Frontal cortex (tissue), 4 donors: Measurements from ENCODE around the gene USP46. TPM values are rescaled to one million over a fixed set of nuclear protein-coding genes. Genes with fewer than 3 reads are reported as not detected.

Experiments used
- DNase-seq, 2 donors: peaks; one replicate each; pipeline ENCODE4 v3.0.0; 2012; ENCODE audit warnings: low spot score in 2 of 2
- FAIRE-seq: peaks from 2 replicates; lab custom pipeline; 2012; peaks lifted over from hg19 to GRCh38; lab: Jason Lieb, UNC
- total RNA-seq: library from RNA; depleted of rRNA; stranded (reverse); fragments of >200 nt; gene quantifications from one replicate; pipeline ENCODE4 v1.2.3, GENCODE V29; 2014
- donor health status: control.
- donor health status: control.
- donor health status: control.

The USP46 gene
- total RNA-seq, 1 donor from 2014 or later, result 56.7 TPM

- no peak for FAIRE-seq
- no peak for DNase-seq
These were observed 80.2 kb downstream of the USP46 start for GRCh38 chr4:52578951-52579350.

- FAIRE-seq, result no peak
- DNase-seq, result no peak
These were observed 81.5 kb downstream of the USP46 start for GRCh38 chr4:52577624-52577962.

- no peak for FAIRE-seq
- no peak for DNase-seq
These were observed 82.0 kb downstream of the USP46 start for GRCh38 chr4:52576961-52577623.

GRCh38 chr4:52576326-52576725 is 82.8 kb downstream of the USP46 start:
- FAIRE-seq, result no peak
- DNase-seq, result no peak

- DNase-seq, result no peak
These were observed 83.7 kb downstream of the USP46 start for GRCh38 chr4:52575406-52575805.

DNA sequence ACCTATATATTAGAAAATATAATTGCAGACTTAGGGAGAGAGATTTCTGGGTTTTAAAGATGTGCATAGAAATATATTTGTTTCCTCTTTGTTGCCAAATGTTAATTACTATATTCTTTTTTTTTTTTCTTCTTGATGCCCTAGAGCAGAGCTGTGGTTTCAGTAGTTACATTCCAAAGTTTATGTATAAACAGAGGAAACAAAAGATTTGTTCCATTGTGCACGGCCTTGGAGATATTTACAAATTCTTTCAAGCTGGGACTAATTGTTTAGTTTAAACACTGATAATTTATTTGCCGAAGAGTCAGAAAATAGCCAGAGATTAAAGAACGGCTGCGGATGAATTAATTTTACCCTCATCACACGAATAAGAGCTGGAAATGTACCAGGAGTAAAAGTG is 85.1 kb downstream of the USP46 start:
- FAIRE-seq, result no peak
- DNase-seq, result no peak

More at GRCh38 chr4:52575406-52575805, 83.7 kb downstream of the USP46 start:
- no peak for FAIRE-seq

DNA sequence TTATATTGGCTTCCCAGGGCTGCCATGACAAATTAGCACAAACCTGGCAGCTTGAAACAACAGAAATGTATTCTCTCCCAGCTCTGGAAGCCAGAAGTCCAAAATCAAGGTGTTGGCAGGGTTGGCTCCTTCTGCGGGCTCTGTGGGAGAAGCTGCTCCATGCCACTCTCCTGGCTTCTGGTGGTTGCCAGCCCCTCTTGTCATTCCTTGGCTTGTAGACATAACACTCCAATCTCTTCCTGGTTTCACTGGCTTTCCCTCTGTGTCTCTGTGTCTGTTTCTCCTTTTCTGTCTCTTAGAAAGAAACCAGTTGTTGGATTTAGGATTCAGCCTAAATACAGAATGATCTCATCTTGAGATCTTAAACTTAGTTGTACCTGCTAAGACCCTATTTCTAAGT is 85.5 kb downstream of the USP46 start:
- DNase-seq (no peak), FAIRE-seq (no peak)

DNA sequence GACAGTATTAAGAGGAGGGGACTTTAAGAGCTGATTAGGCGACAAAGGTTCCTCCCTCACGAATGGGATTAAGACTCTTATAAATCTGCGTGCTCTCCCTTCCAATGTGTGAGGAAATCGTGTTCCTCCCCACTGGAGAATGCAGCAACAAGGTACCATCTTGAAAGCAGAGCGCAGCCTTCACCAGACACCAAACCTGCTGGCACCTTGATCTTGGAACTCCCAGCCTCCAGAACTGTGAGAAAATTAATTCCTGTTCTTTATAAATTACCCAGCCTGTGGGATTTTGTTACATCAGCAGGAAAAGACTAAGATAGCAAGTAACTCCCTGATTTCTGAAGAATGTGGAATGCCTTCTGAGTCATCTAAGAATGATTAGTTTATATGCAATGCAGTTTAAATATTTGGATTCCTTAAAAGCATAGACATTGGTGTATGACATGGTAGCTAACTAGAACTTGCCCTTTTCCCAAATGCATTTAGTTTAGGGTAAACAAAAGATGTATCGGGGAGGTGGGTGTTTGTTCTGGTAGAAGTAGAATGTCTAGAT is 86.1 kb downstream of the USP46 start:
- FAIRE-seq (no peak), DNase-seq (no peak)

- DNase-seq (no peak), FAIRE-seq (no peak)
These were observed 90.8 kb downstream of the USP46 start for GRCh38 chr4:52568351-52568750.

GRCh38 chr4:52566136-52567031 is 92.7 kb downstream of the USP46 start:
- DNase-seq, result no peak
- FAIRE-seq, result no peak

GRCh38 chr4:52560844-52561280 is 98.2 kb downstream of the USP46 start:
- FAIRE-seq (no peak), DNase-seq (no peak)

DNA sequence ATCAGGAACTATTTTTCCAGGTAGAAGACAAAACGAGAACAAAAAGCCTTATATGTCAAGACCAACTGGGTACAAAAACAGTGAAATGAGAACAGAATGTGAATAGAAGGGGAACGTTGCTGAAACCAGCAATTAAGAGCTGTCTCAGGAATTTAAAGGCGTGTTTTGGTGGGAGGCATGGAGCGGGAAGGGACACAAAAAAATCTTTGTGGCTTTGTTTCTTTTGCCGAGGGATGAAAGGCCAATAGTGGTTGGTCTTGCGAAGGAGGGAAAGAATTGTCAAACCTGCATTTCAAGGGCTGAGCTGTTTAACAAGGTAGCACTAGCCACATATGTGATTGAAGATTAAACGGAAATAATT is 103.8 kb downstream of the USP46 start:
- DNase-seq (no peak), FAIRE-seq (no peak)

DNA sequence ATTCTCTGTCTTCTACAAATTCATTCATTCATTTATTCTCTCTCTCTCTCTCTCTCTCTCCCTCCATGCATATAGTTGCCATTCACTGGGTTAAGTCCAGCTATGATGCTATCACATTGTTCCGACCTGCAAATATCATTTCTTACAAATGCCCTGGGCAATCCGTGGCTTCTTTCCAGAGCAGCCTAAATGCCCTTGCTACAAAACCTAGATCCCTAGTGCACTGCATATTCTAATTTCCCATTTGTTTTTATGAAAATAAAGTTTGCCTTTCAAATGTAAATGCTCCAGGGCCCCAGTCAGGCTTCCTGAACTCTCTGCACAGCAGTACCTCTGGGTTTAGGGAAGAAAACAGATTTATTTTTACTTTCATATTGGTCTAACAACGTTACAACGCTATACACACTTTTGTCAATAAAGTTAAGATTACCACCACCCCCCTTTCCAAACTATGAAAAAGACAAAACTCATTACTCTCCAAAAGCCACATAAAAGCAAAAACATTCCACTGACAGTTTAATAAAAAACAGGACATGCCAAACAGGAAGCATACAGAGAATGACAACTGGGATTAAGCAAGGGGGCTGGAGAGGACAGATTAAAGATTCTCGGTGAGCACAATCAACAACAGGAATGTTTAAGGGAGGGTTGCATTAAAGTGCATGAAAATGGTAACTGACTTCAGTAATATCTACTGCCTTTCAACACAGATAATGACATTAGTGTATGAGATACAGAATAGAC is 104.3 kb downstream of the USP46 start:
- DNase-seq (no peak), FAIRE-seq (no peak)

- FAIRE-seq (no peak), DNase-seq (no peak)
These were observed 106.3 kb downstream of the USP46 start for GRCh38 chr4:52552778-52553177.

GRCh38 chr4:52551487-52551886 is 107.6 kb downstream of the USP46 start:
- DNase-seq, result no peak

GRCh38 chr4:52550186-52550585 is 108.9 kb downstream of the USP46 start:
- FAIRE-seq (no peak), DNase-seq (no peak)

More at GRCh38 chr4:52551487-52551886, 107.6 kb downstream of the USP46 start:
- no peak for FAIRE-seq

DNA sequence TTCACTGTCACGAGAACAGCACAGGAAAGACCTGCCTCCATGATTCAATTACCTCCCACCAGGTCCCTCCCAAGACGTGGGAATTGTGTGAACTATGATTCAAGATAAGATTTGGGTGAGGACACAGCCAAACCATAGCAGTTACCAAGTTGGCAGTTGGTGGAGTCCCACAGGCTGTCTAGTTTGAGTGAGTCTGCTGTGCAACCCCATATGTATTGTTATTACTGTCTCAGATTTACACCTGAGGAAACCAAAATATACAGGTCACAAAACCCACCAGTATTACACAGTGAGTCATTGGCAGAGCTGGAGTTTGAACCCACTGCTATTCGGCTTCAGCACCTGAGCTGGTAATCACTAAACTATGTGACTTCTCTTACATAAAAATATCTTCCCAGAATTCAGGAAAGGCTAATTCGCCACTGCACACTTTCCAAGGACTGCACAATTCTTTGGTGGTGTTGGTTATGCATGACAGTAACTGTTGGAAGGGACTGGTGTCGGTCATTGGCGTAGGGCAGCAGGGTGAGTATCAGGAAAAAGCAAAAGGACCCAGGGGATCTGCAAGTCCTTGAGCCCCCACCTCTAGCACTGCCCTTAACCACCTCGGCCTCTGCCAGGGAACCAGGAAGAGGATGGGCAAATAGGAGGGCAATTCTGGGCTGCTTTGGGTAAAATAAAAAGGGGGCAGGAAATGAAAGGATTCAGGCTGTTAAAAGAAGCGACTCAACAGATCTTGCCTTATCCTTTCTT is 110.1 kb downstream of the USP46 start:
- no peak for DNase-seq
- no peak for FAIRE-seq

DNA sequence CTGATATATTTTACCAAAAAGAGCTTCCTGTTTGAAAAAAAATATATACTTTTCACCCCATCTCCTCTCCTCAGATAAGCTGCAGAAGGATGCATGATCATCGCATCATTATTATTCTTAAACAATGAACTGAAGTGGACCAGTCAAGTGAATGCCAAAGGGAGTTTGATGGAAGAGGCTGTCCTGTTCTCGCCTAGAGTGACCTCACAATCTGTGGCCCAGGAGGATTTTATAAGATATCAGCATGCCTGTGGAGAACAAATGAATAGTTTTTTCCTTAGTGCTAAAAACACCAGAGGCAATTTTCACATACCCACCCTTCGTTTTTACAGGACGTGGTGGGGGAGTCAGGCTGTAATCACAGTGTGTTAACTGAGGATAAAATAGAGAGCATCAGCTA is 112.7 kb downstream of the USP46 start:
- FAIRE-seq, result no peak
- DNase-seq, result no peak
